ENCODE data around the gene TOMM40. TPM values are rescaled to one million over a fixed set of nuclear protein-coding genes. Genes with fewer than 3 reads are reported as not detected.

The TOMM40 gene
- total and polyA plus RNA-seq, 2 of the 13 experiments (the other 11 are each of a cell fraction or from before 2014, with no cell fraction given), result 72.0 to 110 TPM

GRCh38 chr19:44942067-44942571 is 51.1 kb downstream of the TOMM40 start, which contains the start of gene APOC4 (continued):
- TF ChIP-seq WIZ (CRISPR knock-in tag; IDR thresholded peaks at IDR 0.05), result no peak
- no peak for TF ChIP-seq GMEB2 (CRISPR knock-in tag; IDR thresholded peaks at IDR 0.05; ENCODE audit: low read depth)
- 0 out of 2 replicates have a peak, but pooled peaks have one; percentile 0 for TF ChIP-seq TCF7 (IDR thresholded peaks at IDR 0.05; ENCODE audit: low read depth)
- no peak for TF ChIP-seq DRAP1 (CRISPR knock-in tag; IDR thresholded peaks at IDR 0.05)
- TF ChIP-seq SKI (IDR thresholded peaks at IDR 0.05; ENCODE audit: partially characterized antibody), result no peak
- no peak for TF ChIP-seq PRDM10 (CRISPR knock-in tag; IDR thresholded peaks at IDR 0.05; ENCODE audit: low read depth)
- no peak for TF ChIP-seq HNF4G (IDR thresholded peaks at IDR 0.05; ENCODE audit: borderline replicate concordance, low read depth, low read length)
- no peak for TF ChIP-seq HNF4G (CRISPR knock-in tag; IDR thresholded peaks at IDR 0.05; ENCODE audit: borderline replicate concordance, low read depth)
- TF ChIP-seq RARG (CRISPR knock-in tag; IDR thresholded peaks at IDR 0.05; ENCODE audit: low read depth), result no peak
- TF ChIP-seq ATF1 (CRISPR knock-in tag; IDR thresholded peaks at IDR 0.05), result no peak
- TF ChIP-seq RARA (CRISPR knock-in tag; IDR thresholded peaks at IDR 0.05), result peak; percentile 32; the same call in 1 of the 2 replicates
- no peak for TF ChIP-seq ZNF629 (CRISPR knock-in tag; conservative IDR thresholded peaks at IDR 0.05)
- TF ChIP-seq ZNF326 (CRISPR knock-in tag; IDR thresholded peaks at IDR 0.05; ENCODE audit: borderline replicate concordance), result no peak
- 0 out of 2 replicates have a peak, but pooled peaks have one; percentile 59 for TF ChIP-seq HNRNPL (IDR thresholded peaks at IDR 0.05; ENCODE audit: low read depth, low read length)
- no peak for TF ChIP-seq FOSL1 (CRISPR knock-in tag; IDR thresholded peaks at IDR 0.05; ENCODE audit: borderline replicate concordance)
- 0 out of 2 replicates have a peak, but pooled peaks have one; percentile 39 for TF ChIP-seq ZNF281 (CRISPR knock-in tag; IDR thresholded peaks at IDR 0.05; ENCODE audit: borderline replicate concordance)
- no peak for TF ChIP-seq PAF1 (CRISPR knock-in tag; IDR thresholded peaks at IDR 0.05)
- no peak for TF ChIP-seq REPIN1 (CRISPR knock-in tag; IDR thresholded peaks at IDR 0.05; ENCODE audit: borderline replicate concordance, low read depth)
- TF ChIP-seq THYN1 (CRISPR knock-in tag; IDR thresholded peaks at IDR 0.05; ENCODE audit: borderline replicate concordance, low read depth), result no peak
- peak; percentile 84 for TF ChIP-seq ZBTB38 (CRISPR knock-in tag; IDR thresholded peaks at IDR 0.05)

Data from HepG2 (cell line).